HEK293 (cell line): Measurements from ENCODE around the gene ZNF775.

Source experiments
- BCL6B ChIP-seq: fragments of 450-650 bp; formaldehyde crosslinking; IDR thresholded peaks from 2 replicates; pipeline ENCODE4 v1.5.1; 2017; ENCODE audit warnings: missing biosample characterization, missing genetic modification characterization
- CTCF ChIP-seq: fragments of 450-650 bp; formaldehyde crosslinking; IDR thresholded peaks from 2 replicates; pipeline ENCODE4 v1.5.1; 2016; ENCODE audit warnings: missing biosample characterization, missing genetic modification characterization
- ELK4 ChIP-seq: IDR thresholded peaks from 2 replicates; pipeline ENCODE4 v1.6.1; 2011; ENCODE audit warnings: mild to moderate bottlenecking, low read depth, low read length, borderline replicate concordance
- GLI4 ChIP-seq: fragments of 450-650 bp; formaldehyde crosslinking; IDR thresholded peaks from 2 replicates; pipeline ENCODE4 v1.5.1; 2016; ENCODE audit warnings: missing biosample characterization, missing genetic modification characterization
- REPIN1 ChIP-seq: fragments of 450-650 bp; formaldehyde crosslinking; IDR thresholded peaks from 2 replicates; pipeline ENCODE4 v1.5.1; 2017; ENCODE audit warnings: missing biosample characterization, missing genetic modification characterization, low read depth
- REST ChIP-seq: fragments of 450-650 bp; formaldehyde crosslinking; IDR thresholded peaks from 2 replicates; pipeline ENCODE4 v1.5.1; 2016; ENCODE audit warnings: missing biosample characterization, missing genetic modification characterization
- ZBTB10 ChIP-seq: fragments of 450-650 bp; formaldehyde crosslinking; IDR thresholded peaks from 2 replicates; pipeline ENCODE4 v1.5.1; 2016; ENCODE audit warnings: missing biosample characterization, missing genetic modification characterization
- ZFP69B ChIP-seq: fragments of 450-650 bp; formaldehyde crosslinking; IDR thresholded peaks from 2 replicates; pipeline ENCODE4 v1.5.1; 2016; ENCODE audit warnings: missing biosample characterization, missing genetic modification characterization
- ZNF114 ChIP-seq: fragments of 450-650 bp; formaldehyde crosslinking; IDR thresholded peaks from 2 replicates; pipeline ENCODE4 v1.5.0; 2017; ENCODE audit warnings: missing biosample characterization, missing genetic modification characterization
- ZNF132 ChIP-seq: fragments of 450-650 bp; formaldehyde crosslinking; IDR thresholded peaks from 2 replicates; pipeline ENCODE4 v1.5.1; 2017; ENCODE audit warnings: missing biosample characterization, missing genetic modification characterization, borderline replicate concordance
- ZNF138 ChIP-seq: fragments of 450-650 bp; formaldehyde crosslinking; IDR thresholded peaks from 2 replicates; pipeline ENCODE4 v1.5.1; 2016; ENCODE audit warnings: missing biosample characterization, missing genetic modification characterization, borderline replicate concordance
- ZNF311 ChIP-seq: fragments of 450-650 bp; formaldehyde crosslinking; IDR thresholded peaks from 2 replicates; pipeline ENCODE4 v1.5.1; 2017; ENCODE audit warnings: missing biosample characterization, missing genetic modification characterization, borderline replicate concordance
- ZNF341 ChIP-seq: fragments of 450-650 bp; formaldehyde crosslinking; IDR thresholded peaks from 2 replicates; pipeline ENCODE4; 2016; ENCODE audit warnings: low read depth, missing biosample characterization, missing genetic modification characterization
- ZNF792 ChIP-seq: fragments of 450-650 bp; formaldehyde crosslinking; IDR thresholded peaks from 2 replicates; pipeline ENCODE4 v1.5.1; 2016; ENCODE audit warnings: missing biosample characterization, missing genetic modification characterization

GRCh38 chr7:150385302-150385723, 6.2 kb downstream of the ZNF775 start:
- TF ChIP-seq CTCF (tag by site-specific recombination) (no peak), REPIN1 (tag by site-specific recombination) (no peak), ZBTB10 (no peak), ZNF341 (no peak), REST (tag by site-specific recombination) (no peak), BCL6B (tag by site-specific recombination) (no peak), ZNF311 (tag by site-specific recombination) (no peak), ZFP69B (no peak), ZNF114 (tag by site-specific recombination) (no peak), ELK4 (no peak), ZNF138 (tag by site-specific recombination) (no peak), ZNF132 (tag by site-specific recombination) (no peak), GLI4 (tag by site-specific recombination) (no peak), ZNF792 (tag by site-specific recombination) (no peak)
